Nephron progenitor cell (in vitro differentiated cells): Measurements from ENCODE around the gene KDM3A.

Experiments
- DNase-seq: peaks from one replicate; pipeline ENCODE4 v3.0.0; 2021
- H3K27ac Mint-ChIP-seq: 2 replicates; pipeline ENCODE4 v1.8.0; 2021; ENCODE audit warnings: mild to moderate bottlenecking, moderate library complexity, mixed read lengths
- H3K27me3 Mint-ChIP-seq: 2 replicates; pipeline ENCODE4 v1.8.0; 2021; ENCODE audit warnings: mild to moderate bottlenecking, low read depth, mixed read lengths; ENCODE audit not compliant: poor library complexity
- H3K36me3 Mint-ChIP-seq: 2 replicates; pipeline ENCODE4 v1.8.0; 2021; ENCODE audit warnings: low read depth, mixed read lengths
- H3K4me1 Mint-ChIP-seq: 2 replicates; pipeline ENCODE4 v1.8.0; 2021; ENCODE audit warnings: mixed read lengths
- H3K4me3 Mint-ChIP-seq: 2 replicates; pipeline ENCODE4 v1.8.0; 2021; ENCODE audit warnings: mild to moderate bottlenecking, moderate library complexity, mixed read lengths
- H3K9me3 Mint-ChIP-seq: 2 replicates; pipeline ENCODE4 v1.8.0; 2021; ENCODE audit warnings: mild to moderate bottlenecking, moderate library complexity, mixed read lengths
- CTCF ChIP-seq: fragments of 200-600 bp; sonication (generic); IDR thresholded peaks from 2 replicates; pipeline ENCODE4 v1.5.0; 2021; ENCODE audit warnings: antibody characterized with exemption

KDM3A gene

GRCh38 chr2:86445436-86445835 lies 4.3 kb downstream of the KDM3A start:
- DNase-seq = no peak
- TF ChIP-seq CTCF = no peak
- H3K27me3 Mint-ChIP-seq = peaks cover 3% of the 10 kb centered on the region
- H3K9me3 Mint-ChIP-seq = peaks cover 6% of the 10 kb centered on the region
- peaks cover 78% of the 10 kb centered on the region for H3K36me3 Mint-ChIP-seq
- H3K27ac Mint-ChIP-seq = no peak overlapping the region
- H3K4me1 Mint-ChIP-seq = peaks cover 51% of the 10 kb centered on the region
- peak overlapping the region; percentile 41 for H3K4me3 Mint-ChIP-seq

GRCh38 chr2:86446060-86446459 lies 4.9 kb downstream of the KDM3A start:
- Mint-ChIP-seq H3K27me3 (no peaks in the 10 kb centered on the region), H3K27ac (no peak overlapping the region), H3K4me3 (no peak overlapping the region), H3K9me3 (no peaks in the 10 kb centered on the region), H3K4me1 (peaks cover 51% of the 10 kb centered on the region), H3K36me3 (peaks cover 81% of the 10 kb centered on the region)
- no peak for TF ChIP-seq CTCF
- DNase-seq = no peak

- Mint-ChIP-seq H3K9me3 (no peaks in the 10 kb centered on the region), H3K36me3 (peaks cover 90% of the 10 kb centered on the region)
- DNase-seq = no peak
Observed at GRCh38 chr2:86453836-86454235, 12.7 kb downstream of the KDM3A start.

GRCh38 chr2:86454238-86454637 lies 13.1 kb downstream of the KDM3A start:
- H3K9me3 Mint-ChIP-seq = no peaks in the 10 kb centered on the region
- H3K4me3 Mint-ChIP-seq = no peak overlapping the region
- no peak for DNase-seq
- TF ChIP-seq CTCF = no peak
- no peak overlapping the region for H3K27ac Mint-ChIP-seq
- no peaks in the 10 kb centered on the region for H3K4me1 Mint-ChIP-seq
- no peaks in the 10 kb centered on the region for H3K27me3 Mint-ChIP-seq
- peaks cover 90% of the 10 kb centered on the region for H3K36me3 Mint-ChIP-seq

More at GRCh38 chr2:86453836-86454235, 12.7 kb downstream of the KDM3A start:
- Mint-ChIP-seq H3K27me3 (no peaks in the 10 kb centered on the region), H3K4me1 (no peaks in the 10 kb centered on the region), H3K4me3 (no peak overlapping the region), H3K27ac (no peak overlapping the region)
- TF ChIP-seq CTCF = no peak

GRCh38 chr2:86455181-86455580 lies 14.0 kb downstream of the KDM3A start:
- H3K27ac Mint-ChIP-seq = no peak overlapping the region

More at GRCh38 chr2:86455181-86455580, 14.0 kb downstream of the KDM3A start:
- Mint-ChIP-seq H3K4me1 (no peaks in the 10 kb centered on the region), H3K4me3 (no peak overlapping the region), H3K27me3 (no peaks in the 10 kb centered on the region), H3K36me3 (peaks cover 90% of the 10 kb centered on the region), H3K9me3 (no peaks in the 10 kb centered on the region)
- no peak for TF ChIP-seq CTCF
- DNase-seq = no peak
